ENCODE measurements around the gene NKD1. TPM values are rescaled to one million over a fixed set of nuclear protein-coding genes. Genes with fewer than 3 reads are reported as not detected.
"Not testable (repeated sequence)": the region's sequence is repeated elsewhere in the genome, so short reads cannot be mapped to it uniquely, and the experiment has no call there.

Gene NKD1, protein sequence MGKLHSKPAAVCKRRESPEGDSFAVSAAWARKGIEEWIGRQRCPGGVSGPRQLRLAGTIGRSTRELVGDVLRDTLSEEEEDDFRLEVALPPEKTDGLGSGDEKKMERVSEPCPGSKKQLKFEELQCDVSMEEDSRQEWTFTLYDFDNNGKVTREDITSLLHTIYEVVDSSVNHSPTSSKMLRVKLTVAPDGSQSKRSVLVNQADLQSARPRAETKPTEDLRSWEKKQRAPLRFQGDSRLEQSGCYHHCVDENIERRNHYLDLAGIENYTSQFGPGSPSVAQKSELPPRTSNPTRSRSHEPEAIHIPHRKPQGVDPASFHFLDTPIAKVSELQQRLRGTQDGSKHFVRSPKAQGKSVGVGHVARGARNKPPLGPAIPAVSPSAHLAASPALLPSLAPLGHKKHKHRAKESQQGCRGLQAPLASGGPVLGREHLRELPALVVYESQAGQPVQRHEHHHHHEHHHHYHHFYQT
- total RNA-seq = 0.77 and 1.7 TPM in 2 replicates

DNA sequence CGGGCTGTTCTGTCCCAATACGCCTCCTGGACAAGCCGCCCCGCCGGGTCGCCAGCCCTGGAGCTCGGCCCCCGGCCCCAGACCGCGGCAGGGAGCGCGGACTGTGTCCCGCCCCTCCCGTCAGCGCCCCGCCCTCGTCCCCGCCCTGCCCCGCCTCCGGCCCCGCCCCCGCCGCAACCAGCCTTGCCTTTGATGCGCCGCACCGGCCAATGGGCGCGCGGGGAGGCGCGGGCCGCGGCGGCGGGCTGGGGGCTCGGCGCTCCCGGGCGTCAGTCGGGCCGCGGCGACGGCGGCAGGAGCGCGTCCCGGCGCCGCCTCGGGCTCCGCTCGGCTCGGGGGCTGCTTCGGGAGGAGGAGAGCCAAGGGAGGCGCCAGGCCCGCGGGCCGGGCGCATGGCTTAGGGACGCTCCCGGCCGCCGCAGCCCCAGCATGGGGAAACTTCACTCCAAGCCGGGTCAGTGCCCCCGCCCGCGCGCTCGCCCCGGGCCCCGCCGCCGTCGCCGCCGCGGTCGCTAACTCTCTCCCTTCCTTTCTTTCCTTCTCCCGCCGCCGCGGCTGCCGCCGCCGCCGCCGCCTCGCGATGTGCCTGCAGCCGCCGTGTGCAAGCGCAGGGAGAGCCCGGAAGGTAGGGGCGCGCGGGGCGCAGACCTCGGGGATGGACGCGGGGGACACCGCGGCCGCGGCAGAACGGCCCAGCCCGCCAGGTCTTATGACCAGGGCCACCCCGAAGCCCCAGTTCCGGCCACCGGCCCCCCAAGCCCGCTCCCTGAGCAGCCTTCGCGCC is at the start of gene NKD1:
NKD1 (plus strand) TSS at position 272 of the 784 bp plus-strand sequence; CDS start at position 430, 158 bp downstream.
- intact Hi-C loops (cut with micrococcal nuclease) = loop anchor here (1.0 to 10.0 kb wide), 4 partner anchors 116 to 256 kb away; no protein-coding TSS in a partner anchor
- peak within 1 kb of the TSS; percentile 64 for H3K27ac Mint-ChIP-seq
- H3K4me3 Mint-ChIP-seq = peak within 1 kb of the TSS; percentile 89
- H3K9me3 Mint-ChIP-seq = peaks cover 12% of the 10 kb centered on the region
- peaks cover 8% of the 10 kb centered on the region for H3K4me1 Mint-ChIP-seq
- peaks cover 4% of the 10 kb centered on the region for H3K36me3 Mint-ChIP-seq (ENCODE audit: low read depth)
- H3K27me3 Mint-ChIP-seq = peaks cover 57% of the 10 kb centered on the region
- peak; percentile 92 for DNase-seq

DNA sequence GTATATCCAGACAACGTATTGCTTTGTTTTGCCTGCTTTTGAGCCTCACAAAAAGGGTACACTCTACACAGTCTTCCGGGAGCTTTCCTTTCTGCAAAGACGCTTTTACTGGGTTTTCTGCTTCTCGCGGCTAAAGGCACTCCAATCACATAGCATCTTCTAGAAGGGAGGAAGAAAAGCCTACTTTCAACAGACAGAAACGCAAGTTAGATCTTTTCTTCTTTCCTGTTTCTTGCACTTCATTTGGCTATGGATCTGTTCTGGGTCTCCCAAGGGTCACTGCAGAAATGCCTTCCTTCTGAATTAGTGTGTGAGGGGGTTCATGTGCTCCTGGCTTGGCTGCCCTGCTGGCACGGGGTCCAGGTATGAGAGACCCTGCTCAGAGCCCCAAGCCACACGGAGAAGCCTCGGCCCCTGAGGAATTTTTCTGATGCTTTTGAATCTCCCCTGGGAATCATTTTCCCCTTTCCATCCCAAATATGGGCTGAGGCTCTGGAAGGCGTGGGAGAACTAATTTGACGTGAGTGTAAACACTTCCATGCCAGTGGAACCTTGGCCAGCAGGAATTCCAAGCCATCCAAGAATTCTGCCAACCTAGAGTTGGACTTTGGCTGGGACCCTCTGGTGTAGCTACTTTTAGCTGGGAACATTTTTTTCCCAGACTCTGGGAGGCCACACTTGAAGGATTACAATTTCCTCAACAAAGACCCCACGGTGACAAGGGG is 49.6 kb upstream of the NKD1 start:
- intact Hi-C loops (cut with micrococcal nuclease) = no loop called here
- Mint-ChIP-seq H3K27ac (no peak overlapping the region), H3K27me3 (no peaks in the 10 kb centered on the region), H3K4me1 (no peaks in the 10 kb centered on the region), H3K36me3 (ENCODE audit: low read depth) (no peaks in the 10 kb centered on the region), H3K9me3 (no peaks in the 10 kb centered on the region), H3K4me3 (no peak overlapping the region)
- DNase-seq = no peak

DNA sequence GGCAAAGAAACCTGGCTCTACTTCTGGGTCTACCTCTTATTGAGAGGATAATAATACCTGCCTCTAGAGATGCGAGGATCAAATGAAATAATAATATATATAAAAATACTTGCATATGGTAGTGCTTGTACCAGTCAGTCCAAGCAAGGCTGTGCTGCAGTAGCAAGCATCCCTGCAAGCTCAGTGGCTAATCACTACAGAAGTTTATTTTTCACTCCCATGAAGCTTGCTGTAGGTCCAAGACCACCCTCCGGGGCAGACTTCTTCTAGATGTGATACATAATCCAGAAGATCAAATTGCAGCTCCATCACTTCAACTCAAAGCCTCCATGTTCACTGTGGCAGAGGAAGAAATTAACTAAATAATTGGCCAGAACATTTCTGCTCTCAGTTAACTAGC is 48.9 kb upstream of the NKD1 start:
- Mint-ChIP-seq H3K36me3 (ENCODE audit: low read depth) (no peaks in the 10 kb centered on the region), H3K27ac (no peak overlapping the region), H3K27me3 (no peaks in the 10 kb centered on the region), H3K9me3 (no peaks in the 10 kb centered on the region), H3K4me3 (no peak overlapping the region), H3K4me1 (no peaks in the 10 kb centered on the region)
- intact Hi-C loops (cut with micrococcal nuclease) = no loop called here
- no peak for DNase-seq

DNA sequence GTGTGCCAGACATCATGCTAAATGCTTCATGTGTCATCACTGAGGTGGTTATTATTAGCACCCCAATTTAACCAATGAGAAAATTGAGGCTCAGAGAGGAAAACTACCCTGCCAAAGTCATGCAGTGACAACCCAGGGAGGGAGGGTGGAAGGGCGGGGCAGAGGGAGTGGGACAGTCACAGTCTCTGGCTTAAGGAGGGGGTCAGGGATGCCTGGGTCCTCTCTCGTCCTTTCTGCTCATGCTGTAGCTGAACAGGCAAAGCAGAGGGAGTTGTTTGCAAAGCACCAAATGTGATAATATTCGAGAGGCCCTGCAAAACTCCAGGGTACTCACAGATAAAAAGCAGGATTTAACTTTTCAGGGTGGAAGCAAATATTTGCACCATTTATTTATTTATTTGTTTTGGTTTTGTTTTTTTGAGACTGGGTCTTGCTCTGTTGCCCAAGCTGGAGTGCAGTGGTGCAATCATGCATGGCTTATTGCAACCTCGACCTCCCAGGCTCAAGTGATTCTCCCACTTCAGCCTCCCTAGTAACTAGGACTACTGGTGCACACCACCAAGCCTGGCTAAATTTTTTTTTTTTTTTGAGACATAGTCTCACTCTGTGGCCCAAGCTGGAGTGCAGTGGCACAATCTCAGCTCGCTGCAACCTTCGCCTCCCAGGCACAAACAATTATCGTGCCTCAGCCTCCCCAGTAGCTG is 47.9 kb upstream of the NKD1 start:
- intact Hi-C loops (cut with micrococcal nuclease) = no loop called here
- no peak overlapping the region for H3K4me3 Mint-ChIP-seq
- H3K27me3 Mint-ChIP-seq = no peaks in the 10 kb centered on the region

DNA sequence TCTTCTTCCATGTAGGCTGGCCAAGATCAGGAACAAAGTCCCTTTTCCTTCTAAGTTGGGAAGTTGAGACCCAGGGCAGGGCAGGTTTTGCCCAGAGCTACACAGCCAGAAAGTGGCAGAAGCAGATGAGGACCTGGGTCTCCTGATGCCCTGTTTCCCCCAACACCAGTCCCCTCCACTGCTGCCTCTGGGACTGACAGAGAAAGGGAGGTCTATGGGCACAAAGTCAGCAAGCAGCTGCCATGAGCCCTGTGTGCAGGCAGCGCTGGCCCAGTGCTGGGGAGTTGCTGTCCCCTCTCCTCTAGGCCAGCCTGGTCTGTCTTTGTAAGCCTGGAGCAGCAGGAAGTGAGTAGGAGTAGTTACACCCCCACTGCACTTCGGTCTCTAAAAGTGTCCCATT is 46.9 kb upstream of the NKD1 start:
- no peak overlapping the region for H3K27ac Mint-ChIP-seq
- no peaks in the 10 kb centered on the region for H3K9me3 Mint-ChIP-seq
- no peak for DNase-seq
- H3K36me3 Mint-ChIP-seq (ENCODE audit: low read depth) = no peaks in the 10 kb centered on the region
- H3K4me1 Mint-ChIP-seq = no peaks in the 10 kb centered on the region
- no peak overlapping the region for H3K4me3 Mint-ChIP-seq
- no peaks in the 10 kb centered on the region for H3K27me3 Mint-ChIP-seq
- intact Hi-C loops (cut with micrococcal nuclease) = no loop called here

More for the DNA sequence above, 47.9 kb upstream of the NKD1 start:
- DNase-seq = no peak
- H3K27ac Mint-ChIP-seq = no peak overlapping the region
- H3K9me3 Mint-ChIP-seq = no peaks in the 10 kb centered on the region
- H3K36me3 Mint-ChIP-seq (ENCODE audit: low read depth) = no peaks in the 10 kb centered on the region
- no peaks in the 10 kb centered on the region for H3K4me1 Mint-ChIP-seq

DNA sequence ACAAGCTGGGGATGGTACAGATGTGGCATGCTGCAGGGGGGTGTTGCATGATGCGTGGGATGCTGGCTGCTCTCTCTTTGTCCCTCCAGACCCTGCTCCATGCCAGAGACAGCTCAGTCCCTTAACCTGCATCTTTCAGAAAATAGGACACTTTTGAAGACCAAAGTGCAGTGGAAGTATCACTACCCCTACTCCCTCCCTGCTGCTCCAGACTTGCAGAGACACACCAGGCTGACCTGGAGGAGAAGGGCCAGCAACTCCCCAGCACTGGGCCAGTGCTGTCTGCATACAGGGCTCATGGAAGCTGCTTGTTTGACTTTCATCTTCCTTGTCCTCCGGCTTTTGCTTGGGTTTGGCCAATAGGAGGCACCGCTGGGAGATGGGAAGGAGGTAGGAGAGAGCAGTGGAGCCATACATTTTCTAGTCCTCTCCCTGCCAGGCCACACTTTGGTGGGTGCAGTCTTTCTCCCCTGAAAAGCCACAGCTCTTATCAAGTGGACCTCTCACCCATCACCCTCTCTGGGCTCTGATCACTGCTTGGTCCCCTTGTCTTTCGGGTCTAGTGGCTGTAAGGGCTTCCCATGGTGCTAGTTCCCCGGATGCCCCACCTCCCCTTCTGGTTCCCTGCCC is 46.1 kb upstream of the NKD1 start:
- Mint-ChIP-seq H3K9me3 (no peaks in the 10 kb centered on the region), H3K4me1 (no peaks in the 10 kb centered on the region), H3K27ac (no peak overlapping the region), H3K27me3 (no peaks in the 10 kb centered on the region), H3K4me3 (no peak overlapping the region), H3K36me3 (ENCODE audit: low read depth) (no peaks in the 10 kb centered on the region)
- intact Hi-C loops (cut with micrococcal nuclease) = no loop called here
- no peak for DNase-seq

DNA sequence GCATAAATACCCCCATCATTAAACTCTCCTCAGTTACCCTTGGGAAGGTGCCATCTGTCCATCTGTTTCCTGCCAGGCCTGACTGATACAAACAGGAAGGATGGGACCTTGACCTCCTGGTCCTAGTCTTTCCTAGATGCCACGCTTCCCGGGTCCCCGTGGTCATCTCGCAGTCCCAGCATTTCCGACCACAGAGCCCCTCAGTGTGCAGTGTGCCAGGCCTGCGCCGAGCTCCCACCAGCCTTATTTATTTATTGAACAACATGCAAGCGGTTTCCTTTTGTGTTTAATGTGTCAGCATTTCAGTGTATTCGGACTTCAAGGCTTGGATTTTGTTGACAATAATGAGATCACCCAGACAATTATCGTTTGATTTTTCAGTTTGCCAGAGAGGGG is 45.6 kb upstream of the NKD1 start:
- no peak for DNase-seq
- intact Hi-C loops (cut with micrococcal nuclease) = no loop called here
- no peak overlapping the region for H3K27ac Mint-ChIP-seq
- H3K4me3 Mint-ChIP-seq = no peak overlapping the region
- no peaks in the 10 kb centered on the region for H3K4me1 Mint-ChIP-seq
- H3K27me3 Mint-ChIP-seq = no peaks in the 10 kb centered on the region
- no peaks in the 10 kb centered on the region for H3K36me3 Mint-ChIP-seq (ENCODE audit: low read depth)
- H3K9me3 Mint-ChIP-seq = no peaks in the 10 kb centered on the region

DNA sequence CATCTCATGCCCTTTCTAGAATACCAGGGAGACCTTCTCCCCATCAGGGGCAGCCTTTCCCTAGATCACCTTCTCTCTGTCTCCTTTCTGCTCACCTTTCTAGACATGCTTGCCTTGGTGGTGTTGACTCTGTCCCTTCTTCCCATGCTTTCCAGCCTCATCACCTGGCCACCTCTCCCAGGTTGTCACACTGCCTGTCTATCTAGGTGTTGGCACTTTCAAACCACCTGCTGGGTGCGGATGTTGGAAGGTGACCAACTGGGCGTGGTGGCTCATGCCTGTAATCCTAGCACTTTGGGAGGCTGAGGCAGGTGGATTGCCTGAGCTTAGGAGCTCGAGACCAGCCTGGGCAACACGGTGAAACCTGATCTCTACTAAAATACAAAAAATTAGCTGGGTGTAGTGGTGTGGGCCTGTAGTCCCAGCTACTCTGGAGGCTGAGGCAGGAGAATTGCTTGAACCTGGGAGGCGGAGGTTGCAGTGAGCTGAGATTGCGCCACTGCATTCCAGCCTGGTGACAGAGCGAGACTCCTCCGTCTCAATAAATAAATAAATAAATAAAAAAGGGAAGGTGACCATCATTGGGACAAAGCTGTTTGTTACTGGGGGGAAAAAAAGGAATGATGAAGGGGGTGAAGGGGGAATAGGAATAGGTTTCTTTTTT is 44.2 kb upstream of the NKD1 start:
- H3K27me3 Mint-ChIP-seq; intact Hi-C loops (cut with micrococcal nuclease): not testable (repeated sequence)

DNA sequence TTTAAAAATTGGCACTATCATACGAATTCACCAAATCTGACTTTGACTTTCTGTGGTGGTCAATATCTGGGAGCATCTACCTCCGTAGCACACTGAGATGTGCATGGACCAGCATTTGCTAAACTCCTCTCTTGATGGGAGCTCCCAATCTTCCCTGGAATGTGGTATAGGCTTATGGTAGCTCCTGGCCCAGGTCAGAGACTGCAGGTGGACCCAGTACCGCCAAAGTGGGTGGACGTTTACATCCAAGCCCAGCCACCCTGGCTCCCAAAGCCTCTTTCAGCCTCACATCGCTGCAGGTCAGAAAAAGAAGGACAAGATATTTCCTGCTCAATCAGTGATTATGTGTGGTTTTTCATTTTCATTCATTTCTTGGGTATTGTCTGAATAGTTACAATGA is 43.1 kb upstream of the NKD1 start:
- Mint-ChIP-seq H3K36me3 (ENCODE audit: low read depth) (no peaks in the 10 kb centered on the region), H3K27me3 (no peaks in the 10 kb centered on the region), H3K4me1 (no peaks in the 10 kb centered on the region), H3K27ac (no peak overlapping the region), H3K4me3 (no peak overlapping the region), H3K9me3 (no peaks in the 10 kb centered on the region)
- no peak for DNase-seq
- intact Hi-C loops (cut with micrococcal nuclease) = no loop called here

More for the DNA sequence above, 44.2 kb upstream of the NKD1 start:
- H3K9me3 Mint-ChIP-seq; H3K4me1 Mint-ChIP-seq; H3K27ac Mint-ChIP-seq; DNase-seq; H3K4me3 Mint-ChIP-seq; H3K36me3 Mint-ChIP-seq (ENCODE audit: low read depth): not testable (repeated sequence)

DNA sequence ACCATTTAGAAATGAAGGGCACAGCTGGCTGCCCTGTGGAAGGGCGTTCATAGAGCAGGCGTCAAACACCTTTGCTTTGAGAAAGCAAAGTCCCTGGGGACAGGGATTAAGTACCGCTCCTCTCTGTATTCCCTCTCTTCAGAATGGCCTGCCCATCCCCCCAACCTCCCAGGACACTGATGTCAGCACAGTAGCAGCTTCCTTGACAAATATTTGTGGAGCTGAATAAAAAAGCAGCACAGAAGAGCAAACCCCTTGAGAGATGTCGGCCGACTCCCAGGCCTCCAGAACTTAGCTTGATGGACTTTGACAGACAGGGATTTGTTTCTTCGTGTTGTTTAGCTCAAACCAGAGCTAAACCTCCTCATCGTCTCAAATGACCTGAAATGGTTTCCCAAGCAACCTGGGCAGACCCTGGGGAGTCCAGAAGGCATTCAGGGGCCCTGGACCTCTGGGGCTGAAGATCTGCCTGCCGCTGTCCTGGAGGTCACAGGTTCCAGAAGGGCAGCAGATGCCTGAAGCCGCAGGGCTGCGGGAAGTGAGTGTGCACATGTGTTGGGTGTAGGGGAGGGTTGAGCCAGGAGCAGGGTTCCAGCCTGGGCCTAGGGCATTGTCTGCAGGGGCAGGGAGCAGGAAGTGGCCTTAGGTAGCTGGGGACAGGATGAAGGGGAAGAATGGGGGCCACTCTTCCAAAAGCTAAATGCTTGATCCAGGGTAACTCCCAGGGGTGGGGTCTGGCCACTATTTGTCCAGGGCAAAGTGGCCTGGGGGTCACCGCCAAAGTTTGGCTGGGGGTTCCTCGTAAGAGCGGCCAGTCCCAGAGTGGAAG is 42.3 kb upstream of the NKD1 start:
- H3K36me3 Mint-ChIP-seq (ENCODE audit: low read depth) = no peaks in the 10 kb centered on the region
- intact Hi-C loops (cut with micrococcal nuclease) = no loop called here
- H3K4me3 Mint-ChIP-seq = no peak overlapping the region
- H3K27me3 Mint-ChIP-seq = no peaks in the 10 kb centered on the region
- H3K27ac Mint-ChIP-seq = no peak overlapping the region
- no peaks in the 10 kb centered on the region for H3K9me3 Mint-ChIP-seq
- H3K4me1 Mint-ChIP-seq = no peaks in the 10 kb centered on the region
- DNase-seq = no peak

DNA sequence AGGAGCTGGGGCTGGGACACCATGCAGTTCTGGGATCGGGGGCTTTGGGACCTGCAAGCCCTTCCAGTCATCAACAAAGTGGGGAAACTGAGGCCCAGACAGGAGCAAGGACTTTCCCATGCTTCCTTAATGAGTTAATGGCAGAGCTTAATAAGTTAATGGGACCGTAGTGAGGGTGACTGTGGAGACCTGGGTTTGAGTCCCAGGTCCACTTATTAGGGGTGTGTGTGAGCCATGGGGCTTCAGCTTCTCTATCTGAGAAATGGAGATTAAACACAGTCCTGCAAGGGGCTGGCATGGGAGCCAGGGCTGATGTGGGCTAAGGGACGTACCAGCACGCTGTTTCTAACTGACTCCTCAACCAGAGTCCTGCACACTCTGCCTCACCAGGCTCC is 41.7 kb upstream of the NKD1 start:
- Mint-ChIP-seq H3K9me3 (no peaks in the 10 kb centered on the region), H3K27me3 (no peaks in the 10 kb centered on the region), H3K36me3 (ENCODE audit: low read depth) (no peaks in the 10 kb centered on the region), H3K4me3 (no peak overlapping the region), H3K27ac (no peak overlapping the region), H3K4me1 (no peaks in the 10 kb centered on the region)
- DNase-seq = no peak
- intact Hi-C loops (cut with micrococcal nuclease) = no loop called here

DNA sequence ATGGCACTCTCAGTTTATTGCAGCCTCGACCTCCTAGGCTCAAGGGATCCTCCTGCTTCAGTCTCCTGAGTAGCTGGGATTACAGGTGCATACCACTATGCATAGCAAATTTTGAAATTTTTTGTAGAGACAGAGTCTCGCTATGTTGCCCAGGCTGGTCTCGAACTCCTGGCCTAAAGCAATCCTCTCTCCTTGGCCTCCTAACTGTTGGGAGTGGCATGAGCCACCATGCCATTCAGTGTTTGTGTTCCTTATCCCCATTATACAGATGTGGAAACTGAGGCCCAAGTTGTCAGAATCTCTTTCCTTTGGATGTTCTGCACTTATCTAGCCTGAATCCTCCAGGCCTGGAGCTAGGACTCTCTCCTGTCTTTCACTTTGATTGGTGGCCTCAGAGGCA is 40.8 kb upstream of the NKD1 start:
- H3K27ac Mint-ChIP-seq = no peak overlapping the region
- peaks cover 2% of the 10 kb centered on the region for H3K27me3 Mint-ChIP-seq
- intact Hi-C loops (cut with micrococcal nuclease) = no loop called here
- H3K36me3 Mint-ChIP-seq (ENCODE audit: low read depth) = no peaks in the 10 kb centered on the region
- DNase-seq = no peak
- H3K4me3 Mint-ChIP-seq = no peak overlapping the region
- no peaks in the 10 kb centered on the region for H3K9me3 Mint-ChIP-seq
- H3K4me1 Mint-ChIP-seq = no peaks in the 10 kb centered on the region

Data from activated CD4-positive, alpha-beta T cell treated with anti-CD3 and anti-CD28 coated beads, Interleukin-2, amount 10 ng/mL, durations not matched to agents 24 days and 14 days (primary cell).